Stimulated activated CD4-positive, alpha-beta T cell treated with anti-CD3 and anti-CD28 coated beads, TNF-alpha, amount 100 ng/mL, for 24 hours (primary cell): ENCODE data around the gene CHM.

ENCODE experiments used
- DNase-seq, 3 experiments: peaks; one replicate each; pipeline ENCODE4 v3.0.0-alpha.2; 2020; ENCODE audit warnings: low read depth in 3 of 3

The CHM gene

DNA sequence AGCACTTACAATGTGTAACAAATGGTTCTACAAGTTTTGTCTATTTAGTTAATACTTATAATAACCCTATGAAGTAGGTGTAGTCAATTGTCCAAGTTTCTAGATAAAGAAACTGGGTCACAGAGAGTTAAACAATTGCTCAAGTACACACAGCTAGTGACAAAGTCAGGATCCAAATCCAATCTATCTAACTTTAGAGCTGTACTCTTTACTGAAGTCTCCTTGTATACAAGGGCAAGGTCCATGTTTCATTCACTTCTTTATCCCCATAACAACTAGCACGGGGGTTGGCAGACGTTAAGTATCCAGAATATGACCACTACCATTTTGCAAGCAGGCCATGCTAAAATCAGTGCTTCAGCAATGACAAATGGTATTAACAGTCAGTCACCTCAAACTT is 141.0 kb downstream of the CHM start:
- no peak for DNase-seq

DNA sequence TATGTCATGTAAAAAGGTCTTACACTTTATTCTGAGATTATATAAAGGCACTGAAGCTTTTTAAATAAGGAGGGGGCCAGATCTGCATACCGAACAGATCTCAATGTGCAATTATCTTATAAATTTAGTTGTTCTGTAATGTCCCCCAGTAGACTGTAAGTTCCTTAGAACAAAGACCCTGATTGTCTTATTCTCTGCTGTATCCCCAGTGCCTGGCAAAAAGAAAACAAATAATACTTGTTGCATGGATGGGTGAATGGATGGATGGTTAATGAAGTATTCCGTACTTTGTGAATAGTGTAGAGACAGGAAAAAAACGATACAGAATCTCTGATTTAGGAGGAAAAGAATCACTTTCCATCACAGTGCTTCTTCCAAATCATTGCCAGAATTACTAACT is 141.5 kb downstream of the CHM start:
- DNase-seq: no peak

DNA sequence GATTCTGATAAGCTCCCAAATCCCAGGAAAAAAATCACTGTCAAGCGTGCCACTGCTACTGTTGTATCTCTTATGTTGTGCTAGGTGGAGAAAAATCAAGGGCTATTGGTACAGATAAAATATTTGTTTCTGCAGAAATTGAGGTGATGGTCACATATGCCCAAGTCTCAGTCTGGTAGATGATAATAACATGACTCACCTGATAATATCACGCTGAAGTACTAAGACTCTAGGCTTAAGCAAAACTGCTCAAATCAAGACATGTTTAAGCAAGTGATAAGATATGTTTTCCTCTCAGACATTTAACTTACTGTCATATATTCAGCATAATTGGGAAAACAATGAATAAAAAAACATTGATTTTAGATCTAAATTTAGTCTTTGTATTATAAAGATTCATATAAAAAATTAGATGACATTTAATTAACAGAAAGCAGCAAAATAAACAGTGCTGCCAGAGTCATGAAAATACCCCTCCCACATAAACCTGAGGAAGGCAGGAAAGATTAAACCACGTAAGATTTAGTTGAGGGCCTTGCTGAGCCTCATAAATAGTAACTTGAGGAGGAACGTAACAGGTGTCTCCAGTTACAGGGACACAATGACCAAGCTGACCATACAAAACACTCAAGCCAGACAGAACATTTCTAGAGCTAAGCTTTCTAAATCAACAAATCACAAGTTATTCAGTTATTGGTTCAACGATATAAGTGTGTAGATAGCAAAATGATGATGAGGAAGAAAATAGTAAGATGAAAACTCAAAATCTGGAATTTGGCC is 143.5 kb downstream of the CHM start:
- no peak for DNase-seq

DNA sequence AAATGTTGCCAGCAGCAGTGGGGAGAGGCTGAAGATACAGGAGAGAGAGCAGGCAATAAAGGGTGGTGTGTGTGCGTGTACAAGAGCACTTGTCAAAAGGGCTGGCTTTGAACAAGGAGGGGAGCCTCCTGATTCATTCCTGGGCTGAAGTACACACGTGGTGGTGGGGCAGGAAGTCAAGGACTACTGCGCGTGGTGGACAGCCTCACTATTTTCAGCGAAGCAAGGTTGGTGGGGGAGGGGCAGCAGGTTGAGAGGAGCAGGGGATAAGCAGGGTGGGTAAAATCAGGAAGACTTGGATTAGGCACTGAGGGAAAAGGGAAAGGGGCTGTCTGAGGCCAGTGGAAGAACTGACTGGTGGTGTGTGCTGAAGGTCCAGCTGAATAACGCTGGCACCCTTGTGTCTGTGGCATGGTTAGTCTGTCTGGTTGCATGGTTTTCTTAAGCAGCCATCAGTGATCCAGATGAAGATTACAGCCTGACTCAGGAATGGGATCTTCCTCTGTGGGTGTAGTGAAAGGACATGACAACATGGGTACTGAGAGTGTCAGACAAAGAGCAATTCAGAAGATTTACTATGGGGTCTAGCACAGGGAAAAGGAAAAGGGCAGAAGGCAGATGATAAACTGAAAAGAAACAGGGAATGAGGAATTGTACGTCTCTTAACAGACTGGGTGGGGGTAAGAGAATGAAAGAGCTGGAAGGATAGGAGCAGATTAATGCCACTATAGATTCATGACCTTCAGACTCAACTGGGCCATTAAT is 149.8 kb downstream of the CHM start:
- no peak for DNase-seq

DNA sequence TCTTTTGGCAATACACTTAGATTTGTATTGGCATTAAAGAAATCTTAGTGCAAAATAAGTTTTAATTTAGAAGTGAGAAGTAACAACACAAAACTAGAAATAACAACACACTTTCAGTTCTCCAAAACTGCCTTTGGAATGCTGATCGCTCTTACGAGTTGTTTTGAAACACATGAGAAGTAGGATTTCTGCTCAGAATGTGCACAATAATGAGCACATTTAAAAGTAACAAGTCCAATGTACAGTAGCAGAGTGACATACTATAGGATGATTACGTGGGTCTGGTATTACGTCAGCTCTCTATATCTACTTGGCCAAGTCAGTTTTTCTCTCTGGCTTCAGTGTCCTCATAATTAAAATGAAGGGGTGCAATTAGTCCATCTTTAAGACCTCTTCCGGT is 164.8 kb downstream of the CHM start:
- no peak for DNase-seq

DNA sequence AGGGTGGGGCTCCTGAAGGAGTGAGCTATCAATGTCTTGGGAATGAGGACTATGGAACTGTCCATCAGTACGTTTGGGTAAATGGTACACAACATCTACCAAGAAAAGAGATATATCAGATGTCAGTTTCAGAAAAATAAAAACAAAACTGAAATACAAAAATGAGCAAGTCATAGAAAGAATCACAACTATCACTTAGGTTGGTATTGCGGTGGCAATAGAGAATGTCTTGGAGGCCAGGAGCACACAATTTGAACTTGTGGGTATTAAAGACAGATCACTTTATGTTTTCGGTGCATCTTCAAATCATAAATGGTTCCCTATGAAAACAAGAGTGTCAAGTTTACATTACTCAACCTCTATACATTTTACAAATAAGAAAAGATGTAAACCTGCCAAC is 176.8 kb downstream of the CHM start:
- no peak for DNase-seq

DNA sequence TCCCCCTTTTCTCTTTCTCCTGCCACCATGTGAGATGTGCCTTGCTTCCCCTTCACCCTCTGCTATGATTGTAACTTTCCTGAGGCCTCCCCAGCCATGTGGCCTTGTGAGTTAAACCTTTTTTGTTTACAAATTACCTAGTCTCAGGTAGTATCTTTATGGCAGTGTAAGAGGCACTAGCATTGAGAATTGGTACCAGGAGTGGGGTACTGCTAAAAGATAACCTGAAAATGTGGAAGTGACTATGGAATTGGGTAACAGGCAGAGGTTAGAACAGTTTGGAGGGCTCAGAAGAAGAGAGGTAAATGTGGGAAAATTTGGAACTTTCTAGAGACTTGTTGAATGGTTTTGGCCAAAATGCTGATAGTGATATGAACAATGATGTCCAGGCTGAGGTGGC is 182.0 kb downstream of the CHM start:
- no peak for DNase-seq

DNA sequence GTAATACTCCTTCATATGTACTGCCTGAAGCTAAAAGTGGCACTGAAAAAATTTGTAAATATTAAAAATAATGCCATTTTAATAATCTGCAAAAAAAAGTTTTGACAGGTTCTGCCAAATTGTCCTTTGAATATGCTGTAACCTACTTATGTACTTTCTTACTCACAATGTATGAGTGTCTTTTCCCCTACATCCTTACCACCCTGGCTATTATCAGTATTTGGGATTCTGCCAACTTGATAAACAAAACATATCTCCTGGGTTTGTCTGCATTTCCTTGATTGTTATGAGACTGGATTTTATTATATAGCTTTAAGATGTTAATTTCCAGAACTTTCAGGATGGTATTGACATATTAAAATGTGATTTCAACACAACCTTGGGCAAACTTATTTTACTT is 187.9 kb downstream of the CHM start:
- no peak for DNase-seq

DNA sequence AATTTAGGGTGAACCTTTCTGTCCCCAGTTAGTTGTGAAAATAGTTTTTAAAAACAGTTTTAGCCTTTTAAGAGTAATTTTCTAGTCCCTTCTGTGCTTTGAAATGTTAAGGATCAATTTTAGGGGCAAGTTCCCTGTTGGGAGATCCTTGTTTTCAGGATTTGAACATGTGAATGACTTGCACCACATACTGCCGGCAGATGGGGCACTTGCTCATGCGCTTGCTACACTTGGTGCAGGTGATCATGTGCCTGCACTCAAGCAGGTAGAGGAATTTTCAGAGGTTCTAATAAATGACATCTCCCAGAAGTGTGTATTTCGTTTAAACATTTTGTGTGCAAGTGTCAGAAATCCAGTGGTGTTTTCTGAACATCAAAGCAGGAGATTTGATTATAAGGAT is 195.9 kb downstream of the CHM start:
- DNase-seq: no peak

DNA sequence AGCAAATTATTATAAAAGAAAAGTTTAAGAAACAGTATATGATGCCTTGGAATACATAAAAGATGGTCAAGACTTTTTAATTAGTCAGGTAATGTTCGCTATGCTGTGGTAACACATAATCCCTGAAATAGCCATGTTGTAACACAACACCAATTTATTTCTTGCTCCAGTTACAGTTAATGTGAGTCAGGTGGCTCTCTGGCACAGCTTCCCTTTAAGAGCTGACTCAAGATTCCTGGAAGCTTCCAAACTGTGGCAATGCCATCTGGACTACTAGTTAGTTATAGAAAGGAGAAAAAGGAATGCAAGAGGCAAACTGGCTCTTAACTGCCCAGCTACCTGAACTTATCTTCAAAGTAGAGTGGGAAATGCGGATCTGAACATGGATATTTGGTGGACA is 210.5 kb downstream of the CHM start:
- DNase-seq: no peak

DNA sequence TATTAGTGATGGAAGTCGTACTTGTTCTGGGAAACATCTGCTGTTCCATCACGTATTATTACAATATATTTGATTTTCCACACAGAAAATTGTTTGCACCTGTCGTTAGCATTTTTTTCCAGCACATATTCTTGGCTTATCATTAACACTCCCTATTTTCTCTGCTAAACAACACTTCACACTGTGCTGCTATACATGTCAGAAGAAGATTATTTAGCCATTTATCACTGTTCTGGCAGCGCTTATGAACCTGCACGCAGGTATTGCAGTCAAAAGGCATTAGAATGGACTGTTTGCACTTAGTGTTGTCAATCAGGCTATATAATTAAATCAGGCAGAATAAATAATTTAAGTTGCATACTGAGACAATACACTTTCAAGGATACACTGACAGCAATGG is 218.6 kb downstream of the CHM start:
- no peak for DNase-seq

DNA sequence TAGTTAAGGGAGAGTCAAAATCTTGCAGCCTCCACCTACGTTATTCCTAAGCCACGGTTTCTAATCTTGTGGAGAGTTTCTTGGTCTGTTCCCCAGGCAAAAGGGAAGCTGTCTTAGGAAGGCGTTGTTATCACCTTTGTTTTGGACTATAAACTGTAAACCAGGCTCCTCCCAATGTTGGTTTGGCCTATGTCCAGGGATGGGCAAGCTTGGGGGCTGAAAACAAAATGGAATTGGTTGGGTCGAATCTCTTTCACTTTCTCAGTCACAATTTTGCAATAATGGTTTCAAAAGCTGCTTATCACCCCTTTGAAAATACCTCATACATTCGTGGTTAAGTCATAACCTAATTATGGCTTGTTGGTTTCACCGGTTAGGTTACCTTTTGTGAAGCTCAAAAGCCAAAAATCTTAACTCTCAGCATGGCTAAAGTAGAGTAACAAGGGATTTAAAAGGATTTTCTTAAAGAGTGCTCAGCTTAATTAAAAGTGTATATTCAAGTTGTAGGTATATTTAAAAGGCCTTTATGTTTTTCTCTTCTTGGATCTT is 232.1 kb downstream of the CHM start:
- DNase-seq: no peak
